GM13977 (cell line): ENCODE data around the gene PPAN.

Experiments
- DNase-seq: peaks from one replicate; pipeline ENCODE4 v3.0.0; 2012; ENCODE audit warnings: low spot score
- in situ Hi-C: fragments of 300-500 bp; cut with MboI; formaldehyde crosslinking; loops from one replicate; pipeline ENCODE4 v1.12.0; 2022; ENCODE audit warnings: low sequenced_read_pairs, low pct_unique_long_range_greater_than_20kb, mixed read lengths, inconsistent platforms; ENCODE audit not compliant: unreplicated experiment
- TF ChIP-seq, protein P1 (sequence below): IDR thresholded peaks from 2 replicates; pipeline ENCODE4 v1.5.1; 2012; ENCODE audit warnings: mild to moderate bottlenecking, control low read depth; ENCODE audit not compliant: insufficient read depth; ENCODE audit errors: extremely low read depth, missing control alignments

PPAN gene

DNA sequence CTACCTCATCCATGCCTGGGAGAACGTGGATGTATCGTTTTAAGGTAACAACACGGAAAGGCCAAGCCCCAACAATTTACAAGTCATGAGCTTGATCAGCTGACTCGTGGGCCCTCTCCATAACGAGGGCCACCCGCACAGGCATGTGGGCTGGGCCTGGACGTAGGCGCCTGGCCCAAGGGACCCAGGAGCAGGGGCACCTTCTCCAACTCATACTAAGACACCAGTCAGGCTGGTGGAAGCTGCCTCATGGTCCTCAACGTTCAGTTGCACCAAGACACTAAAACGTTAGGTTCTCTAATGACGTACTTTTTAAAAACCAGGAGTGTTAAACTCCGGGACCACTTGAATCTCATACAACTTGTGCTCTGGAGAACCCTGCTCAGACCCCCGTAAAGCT, 35.3 kb downstream of the PPAN start:
- in situ Hi-C loops, result no loop called here
- TF ChIP-seq, protein P1, sequence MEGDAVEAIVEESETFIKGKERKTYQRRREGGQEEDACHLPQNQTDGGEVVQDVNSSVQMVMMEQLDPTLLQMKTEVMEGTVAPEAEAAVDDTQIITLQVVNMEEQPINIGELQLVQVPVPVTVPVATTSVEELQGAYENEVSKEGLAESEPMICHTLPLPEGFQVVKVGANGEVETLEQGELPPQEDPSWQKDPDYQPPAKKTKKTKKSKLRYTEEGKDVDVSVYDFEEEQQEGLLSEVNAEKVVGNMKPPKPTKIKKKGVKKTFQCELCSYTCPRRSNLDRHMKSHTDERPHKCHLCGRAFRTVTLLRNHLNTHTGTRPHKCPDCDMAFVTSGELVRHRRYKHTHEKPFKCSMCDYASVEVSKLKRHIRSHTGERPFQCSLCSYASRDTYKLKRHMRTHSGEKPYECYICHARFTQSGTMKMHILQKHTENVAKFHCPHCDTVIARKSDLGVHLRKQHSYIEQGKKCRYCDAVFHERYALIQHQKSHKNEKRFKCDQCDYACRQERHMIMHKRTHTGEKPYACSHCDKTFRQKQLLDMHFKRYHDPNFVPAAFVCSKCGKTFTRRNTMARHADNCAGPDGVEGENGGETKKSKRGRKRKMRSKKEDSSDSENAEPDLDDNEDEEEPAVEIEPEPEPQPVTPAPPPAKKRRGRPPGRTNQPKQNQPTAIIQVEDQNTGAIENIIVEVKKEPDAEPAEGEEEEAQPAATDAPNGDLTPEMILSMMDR, result no peak
- DNase-seq, result no peak

DNA sequence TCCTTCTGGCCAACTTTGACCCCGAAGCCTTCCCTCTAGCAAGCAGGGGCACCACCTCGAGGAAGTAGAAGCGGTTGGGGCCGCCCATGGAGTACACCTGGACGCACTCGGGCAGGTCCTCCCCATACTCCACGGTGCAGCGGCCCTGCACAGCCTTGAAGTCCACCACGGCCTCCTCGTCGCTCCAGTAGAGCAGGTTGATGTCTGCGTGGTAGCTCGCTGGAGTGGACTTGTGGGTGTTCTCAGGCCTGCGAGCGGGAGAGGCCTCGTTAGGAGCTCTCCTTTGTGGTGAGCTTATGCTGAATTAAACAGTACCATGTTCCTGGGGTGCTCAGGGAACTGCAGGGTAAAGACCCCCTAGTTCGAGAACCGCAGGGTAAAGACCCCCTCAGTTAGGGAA, 35.8 kb downstream of the PPAN start:
- no peak for DNase-seq
- in situ Hi-C loops, result no loop called here
- TF ChIP-seq, protein P1, result no peak

DNA sequence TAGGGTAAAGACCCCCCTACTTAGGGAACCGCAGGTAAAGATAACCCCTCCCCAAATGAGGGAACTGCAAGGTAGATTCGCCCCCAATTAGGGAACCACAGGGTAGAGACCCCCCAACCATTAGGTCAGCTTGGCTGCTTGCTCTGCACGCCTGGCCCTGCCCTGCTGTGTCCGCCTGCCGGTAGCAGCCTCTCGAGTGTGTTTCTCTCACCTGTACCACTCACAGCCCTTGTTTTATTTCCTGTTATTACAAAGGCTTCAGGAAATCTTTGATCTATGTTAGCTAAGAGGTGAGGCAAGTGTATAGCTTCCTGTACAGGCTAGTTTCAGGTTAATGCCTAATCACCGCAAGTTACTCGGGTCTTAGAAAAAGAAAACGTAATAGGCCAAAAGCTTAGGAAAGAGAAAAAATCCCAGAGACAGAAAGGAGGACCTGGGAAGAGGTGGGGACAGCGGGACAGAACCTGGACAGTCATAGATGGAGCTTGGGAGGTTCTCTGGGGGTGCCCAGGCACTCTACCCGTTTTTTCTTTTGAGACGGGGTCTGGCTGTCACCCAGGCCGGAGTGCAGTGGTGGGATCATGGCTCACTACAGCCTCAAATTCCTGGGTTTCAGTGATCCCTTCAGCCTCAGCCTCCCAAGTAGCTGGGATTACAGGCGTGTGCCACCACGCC, 36.7 kb downstream of the PPAN start:
- in situ Hi-C loops, result no loop called here
- no peak for DNase-seq
- TF ChIP-seq, protein P1, result no peak

DNA sequence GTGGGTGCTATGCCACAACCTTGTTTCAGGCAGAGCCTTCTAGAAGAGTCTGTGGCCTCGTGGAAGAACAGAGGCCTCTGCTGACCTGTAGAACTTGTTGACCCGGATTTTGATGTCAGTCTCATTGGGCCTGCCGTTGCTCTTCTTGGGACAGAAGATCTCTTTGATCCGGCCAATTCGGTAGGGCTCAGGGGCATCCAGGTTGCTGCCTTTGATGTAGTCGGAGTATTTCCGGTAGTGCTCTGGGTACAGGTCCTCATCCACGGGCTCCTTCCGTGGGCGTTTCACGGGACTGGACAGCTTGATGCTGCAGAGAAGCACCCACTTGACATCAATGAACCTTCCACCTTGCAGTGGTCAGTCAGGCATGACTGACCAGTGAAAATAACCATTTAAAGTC, 37.5 kb downstream of the PPAN start:
- TF ChIP-seq, protein P1, result no peak
- in situ Hi-C loops, result no loop called here
- no peak for DNase-seq

DNA sequence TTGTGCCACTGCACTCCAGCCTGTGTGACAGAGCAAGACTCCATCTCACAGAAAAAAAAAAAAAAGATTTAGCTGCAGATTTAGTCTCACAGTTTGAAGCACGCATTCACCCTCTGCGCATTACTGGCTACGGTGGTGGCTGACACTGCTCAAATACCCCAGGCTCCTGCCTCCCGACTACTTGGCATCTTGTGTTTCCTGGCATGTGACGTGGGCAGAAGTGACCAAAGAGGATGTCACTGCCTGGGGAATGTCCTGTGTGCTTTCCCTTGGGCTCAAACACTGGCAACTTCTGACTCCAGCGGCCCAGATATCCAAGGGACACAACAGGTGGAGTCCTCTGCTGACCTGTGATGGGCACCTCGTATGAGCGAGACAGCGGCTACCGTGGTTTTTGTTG, 38.2 kb downstream of the PPAN start:
- TF ChIP-seq, protein P1, result no peak
- in situ Hi-C loops, result no loop called here
- no peak for DNase-seq

DNA sequence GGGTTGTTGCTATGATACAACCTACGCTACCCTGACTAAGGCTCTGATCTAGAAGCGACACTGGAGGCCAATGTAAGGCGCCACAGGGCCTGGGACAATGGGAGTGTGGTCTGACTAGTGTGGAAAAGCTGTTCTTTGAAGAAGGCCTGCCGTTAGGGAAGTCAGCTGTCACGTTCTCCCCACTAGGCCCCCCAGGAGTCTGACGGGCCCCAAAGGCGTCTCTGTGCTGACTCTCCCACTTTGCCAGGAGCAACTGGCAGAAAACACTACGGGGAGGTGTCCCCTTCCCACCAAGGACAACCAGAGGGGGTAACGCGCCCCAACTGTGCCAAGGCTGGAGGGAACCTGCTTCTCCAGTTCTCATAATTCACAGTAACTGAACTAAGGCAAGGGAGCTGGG, 38.9 kb downstream of the PPAN start:
- in situ Hi-C loops, result no loop called here
- DNase-seq, result no peak
- TF ChIP-seq, protein P1, result no peak
